ENCODE results near the gene WDR46.
"Not testable (repeated sequence)": the region's sequence is repeated elsewhere in the genome, so short reads cannot be mapped to it uniquely, and the experiment has no call there.

WDR46 gene

DNA sequence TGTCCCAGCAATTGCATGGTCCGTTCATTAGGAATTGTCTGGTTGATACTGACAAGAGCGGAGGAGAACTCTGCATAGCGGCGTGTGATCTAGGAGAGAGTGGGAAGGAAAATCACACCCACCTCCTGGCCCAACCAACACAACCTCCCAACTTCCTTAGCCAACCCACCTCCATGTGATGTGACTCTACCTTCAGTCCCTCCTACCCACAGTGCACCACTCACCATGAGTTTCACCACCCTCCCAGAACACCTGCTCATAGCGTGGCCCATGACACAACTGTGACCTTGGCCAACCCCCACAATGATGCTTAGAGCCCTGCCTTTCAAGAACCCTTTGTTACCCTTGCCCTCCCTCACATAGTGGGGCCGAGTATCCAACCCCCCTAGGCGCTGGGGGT, 25.0 kb downstream of the WDR46 start:
- no peak for DNase-seq

DNA sequence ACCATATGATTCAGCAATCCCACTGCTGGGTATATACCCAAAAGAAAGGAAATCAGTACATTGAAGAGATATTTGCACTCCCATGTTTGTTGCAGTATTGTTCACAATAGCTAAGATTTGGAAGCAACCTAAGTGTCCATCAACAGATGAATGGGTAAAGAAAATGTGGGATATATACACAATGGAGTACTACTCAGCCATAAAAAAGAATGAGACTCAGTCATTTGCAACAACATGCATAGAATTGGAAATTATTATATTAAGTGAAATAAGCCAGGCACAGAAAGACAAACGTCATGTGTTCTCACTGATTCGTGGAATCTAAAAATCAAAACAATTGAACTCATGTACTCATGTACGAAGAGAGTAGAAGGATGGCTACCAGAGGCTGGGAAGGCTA, 26.5 kb downstream of the WDR46 start:
- not testable (repeated sequence) for DNase-seq

DNA sequence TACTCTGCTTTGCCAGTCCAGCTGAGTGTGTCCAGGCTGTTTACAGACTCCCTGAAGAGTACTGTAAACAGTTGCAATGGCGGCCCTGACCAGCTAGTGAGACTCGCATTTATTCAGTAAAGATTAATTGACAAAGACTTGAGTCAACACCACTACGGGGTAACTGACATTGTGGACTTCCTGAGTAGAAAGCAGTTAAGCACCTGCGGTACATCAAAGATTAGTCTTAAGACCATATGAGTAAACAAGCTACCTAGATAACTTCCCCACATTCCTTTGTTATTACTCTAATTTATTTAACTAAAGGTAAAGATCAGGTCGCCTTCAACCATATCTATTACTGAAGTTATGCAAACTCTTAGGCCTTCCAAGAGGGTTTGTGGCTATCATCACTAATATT, 30.0 kb downstream of the WDR46 start:
- no peak for DNase-seq

DNA sequence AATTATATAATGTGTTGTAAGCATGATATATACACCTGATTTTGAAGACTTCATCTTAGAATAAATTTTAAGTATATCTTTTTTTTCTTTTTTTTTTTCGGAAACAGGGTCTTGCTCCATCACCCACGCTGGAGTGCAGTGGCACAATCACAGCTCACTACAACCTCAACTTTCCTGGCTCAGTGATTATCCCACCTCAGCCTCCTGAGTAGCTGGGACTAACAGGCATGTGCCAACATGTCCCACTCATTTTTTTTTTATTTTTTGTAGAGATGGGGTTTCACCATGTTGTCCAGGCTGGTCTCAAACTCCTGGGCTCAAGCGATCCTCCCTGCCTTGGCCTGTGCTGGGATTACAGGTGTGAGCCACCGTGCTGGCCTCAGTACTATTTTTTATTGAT, 34.4 kb downstream of the WDR46 start:
- no peak for DNase-seq

DNA sequence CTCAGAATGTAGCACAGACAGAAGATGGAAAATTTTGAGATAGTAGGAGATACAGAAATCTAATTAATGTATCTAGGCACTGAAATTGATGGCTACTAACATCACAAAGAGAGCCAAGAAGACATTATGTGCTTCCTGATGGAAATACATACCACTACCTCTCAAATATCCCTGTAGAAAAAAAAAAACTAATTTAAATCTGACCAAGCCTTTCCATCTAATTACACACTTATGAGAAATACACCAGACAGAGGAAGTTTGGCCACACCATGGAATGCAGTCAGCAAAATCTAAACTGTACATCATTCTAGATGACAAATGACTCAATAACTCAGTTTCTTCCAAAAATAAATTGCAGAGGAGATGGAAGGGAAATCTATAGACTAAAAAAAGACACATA, 36.3 kb downstream of the WDR46 start:
- DNase-seq: peak in 3 of 4 experiments; percentile 24 to 55 (median 49)

DNA sequence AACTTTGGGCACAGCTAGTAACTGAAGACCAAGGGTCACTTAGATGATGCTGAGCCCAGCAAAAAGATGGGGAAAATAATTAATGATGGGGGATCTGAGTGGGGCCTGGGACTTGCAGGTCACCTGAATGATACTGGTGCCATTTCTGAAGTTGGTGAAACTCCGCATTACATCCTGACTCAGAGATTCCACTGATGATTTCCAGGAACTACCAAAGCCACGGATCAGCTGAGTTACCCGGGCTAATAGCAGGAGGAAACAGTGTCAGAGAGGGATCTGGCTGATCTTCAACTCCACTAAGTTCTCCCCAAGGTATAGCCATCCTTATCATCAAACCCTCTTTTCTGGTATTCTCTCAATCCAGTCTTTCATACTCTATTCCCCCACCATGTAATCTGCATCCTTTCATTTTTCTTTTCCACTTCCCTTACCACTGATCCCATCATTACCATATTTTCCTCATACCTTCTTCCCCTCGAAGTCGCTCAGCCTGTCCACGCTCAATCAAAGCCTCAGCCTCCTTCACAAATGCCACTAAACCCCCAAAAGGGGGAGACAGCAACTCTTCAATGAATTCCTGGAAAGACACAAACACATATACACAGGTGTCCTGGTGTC, 37.5 kb downstream of the WDR46 start:
- DNase-seq: peak in 3 of 4 experiments; percentile 18 to 21 (median 20)

DNA sequence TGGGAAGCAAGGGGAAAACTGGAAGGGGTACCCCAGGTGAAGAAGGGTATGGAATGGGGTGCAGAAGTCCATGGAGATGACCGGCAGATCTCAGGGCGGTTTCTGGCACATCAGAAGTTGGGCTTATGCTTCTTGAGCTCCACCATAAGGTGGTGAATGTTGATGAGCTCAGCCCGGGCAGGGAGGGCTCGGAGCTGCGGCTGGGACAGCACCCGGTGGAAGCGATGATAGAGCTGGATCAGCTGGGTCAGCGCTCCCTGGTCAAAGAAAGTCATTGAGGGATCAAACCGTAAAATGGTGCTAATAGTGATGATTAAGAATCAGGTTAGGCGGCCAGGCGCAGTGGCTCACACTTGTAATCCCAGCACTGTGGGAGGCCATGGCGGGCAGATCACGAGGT, 38.3 kb downstream of the WDR46 start:
- DNase-seq: no peak

DNA sequence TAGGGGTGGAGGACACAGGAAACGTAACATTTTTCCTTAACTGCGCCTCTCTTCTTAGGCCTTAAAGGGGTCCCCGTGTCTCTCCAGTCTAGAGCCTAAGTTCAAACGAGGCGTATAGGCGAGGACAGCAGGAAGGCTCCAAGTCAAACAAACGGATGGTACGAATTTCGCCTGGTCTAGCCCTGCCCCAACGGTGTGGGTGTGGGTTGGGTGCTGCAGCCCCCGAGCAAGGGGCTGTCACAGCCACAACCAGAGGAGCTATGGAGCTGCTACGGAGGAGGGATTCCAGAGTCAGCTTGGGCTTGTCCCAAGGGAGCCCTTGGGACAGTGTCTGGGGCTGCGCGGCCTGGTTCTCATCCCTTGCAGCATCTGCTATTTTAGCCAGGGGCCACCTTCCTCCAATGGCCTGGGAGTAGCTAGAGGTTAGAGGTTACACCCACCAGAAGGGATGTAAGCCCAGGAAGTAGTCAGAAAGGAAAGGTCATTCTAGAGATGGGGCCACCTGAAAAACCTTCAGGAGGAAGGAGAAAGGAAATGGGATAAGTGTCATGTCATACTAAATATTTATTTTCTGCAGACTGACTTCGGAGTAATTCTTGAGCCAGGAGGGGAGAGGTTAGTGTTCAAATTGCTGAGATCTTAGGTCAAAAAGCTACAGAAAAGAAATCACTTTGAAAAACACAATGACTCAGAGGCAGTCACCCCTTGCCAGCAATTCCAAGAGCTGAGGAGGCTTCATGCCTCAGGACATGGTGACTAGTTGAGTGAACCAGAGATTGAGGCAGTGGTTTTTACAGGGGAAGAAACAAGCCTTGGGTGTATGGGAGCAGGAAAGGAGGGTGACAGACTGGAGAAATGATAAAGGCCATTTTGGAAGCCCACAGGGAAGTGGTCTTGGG, 39.1 kb downstream of the WDR46 start:
- DNase-seq: peak in 3 of 4 experiments; percentile 18 to 47 (median 33)

DNA sequence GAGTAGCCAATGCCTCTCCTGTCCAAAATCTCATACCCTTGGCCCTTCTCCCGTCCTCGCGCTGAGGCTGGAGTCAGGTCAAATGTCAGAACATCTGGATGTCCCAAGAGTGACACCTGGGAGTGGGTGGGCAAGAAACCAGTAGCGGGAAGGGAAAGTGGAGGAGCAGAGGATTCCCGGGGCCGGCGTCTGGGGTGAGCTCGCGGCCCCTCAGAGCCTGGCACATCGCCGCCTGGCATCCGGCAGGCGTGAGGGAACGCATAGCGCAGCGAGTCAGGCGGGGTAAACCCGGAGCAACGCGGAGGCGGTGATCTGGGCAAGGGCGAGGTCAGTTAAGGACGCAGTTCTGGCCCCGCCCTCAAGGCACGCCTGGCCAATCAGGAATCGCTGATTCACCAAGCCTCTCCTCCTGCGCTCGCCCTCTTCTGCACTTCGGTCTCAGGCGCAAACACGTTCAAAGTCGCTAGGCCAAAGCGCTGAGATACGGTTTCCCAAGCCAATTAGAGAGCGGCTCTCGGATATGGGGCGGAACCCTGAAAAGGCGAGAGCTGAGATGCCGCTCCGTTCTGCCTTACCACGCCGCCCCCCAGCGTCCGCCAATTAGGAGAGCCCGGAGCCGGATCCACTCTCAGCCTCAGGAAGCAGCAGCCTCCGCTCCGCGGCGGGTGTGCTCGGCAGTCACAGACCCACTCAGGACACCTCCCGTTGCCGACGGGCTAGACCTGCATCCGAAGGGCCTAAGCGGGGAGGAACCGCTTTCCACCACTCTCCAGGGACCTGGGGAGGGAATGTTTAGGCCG, 39.9 kb downstream of the WDR46 start:
- peak; percentile 98 to 100 (median 99) for DNase-seq

DNA sequence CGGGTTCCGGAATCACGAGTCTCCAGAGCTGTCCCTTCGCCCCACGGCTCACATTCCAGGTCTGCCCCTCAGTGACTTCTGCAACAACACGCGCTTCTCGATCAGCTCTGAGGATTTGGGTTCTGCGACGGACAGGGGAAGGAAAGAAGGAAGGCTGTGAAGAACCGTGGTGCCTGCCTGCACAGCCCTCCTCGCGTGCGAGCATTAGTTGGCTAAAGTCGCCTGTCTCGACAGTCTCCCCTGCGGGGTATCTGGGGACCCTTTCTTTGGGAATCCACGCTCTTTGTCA, 40.5 kb downstream of the WDR46 start:
- DNase-seq: peak in 3 of 4 experiments; percentile 64 to 68 (median 66)

DNA sequence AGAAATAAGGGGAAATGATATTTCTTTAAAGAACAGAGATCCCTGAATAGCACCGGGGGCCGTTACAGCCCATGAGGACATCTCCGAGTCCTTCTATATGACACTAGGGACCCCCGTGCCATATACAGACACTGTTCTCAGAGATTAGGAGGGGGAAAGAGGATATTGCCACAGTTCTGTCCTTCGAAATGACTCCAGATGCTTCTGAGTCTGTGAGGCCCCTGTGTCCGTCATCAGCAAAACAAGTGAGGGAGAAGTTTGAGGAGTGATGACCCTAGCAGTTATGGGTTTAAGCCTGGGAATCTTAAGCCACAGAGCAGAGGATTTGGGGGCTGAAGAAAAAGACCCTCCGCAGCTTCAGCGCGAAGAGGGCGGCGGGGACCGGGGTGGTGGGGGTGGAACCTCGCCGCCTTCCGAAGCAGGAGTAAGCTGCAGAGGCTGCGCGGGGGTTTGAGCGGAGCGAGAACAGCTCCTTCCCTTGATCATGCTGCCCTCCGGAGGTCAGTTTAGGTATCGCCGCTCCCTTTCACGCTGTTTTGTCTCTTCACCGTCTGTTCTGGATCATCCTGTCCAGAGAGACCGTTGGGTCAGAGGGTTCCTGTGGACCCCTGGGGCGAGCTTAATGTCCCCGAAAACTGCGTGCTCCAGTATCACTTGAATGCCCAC, 40.9 kb downstream of the WDR46 start:
- peak; percentile 88 to 94 (median 94) for DNase-seq

DNA sequence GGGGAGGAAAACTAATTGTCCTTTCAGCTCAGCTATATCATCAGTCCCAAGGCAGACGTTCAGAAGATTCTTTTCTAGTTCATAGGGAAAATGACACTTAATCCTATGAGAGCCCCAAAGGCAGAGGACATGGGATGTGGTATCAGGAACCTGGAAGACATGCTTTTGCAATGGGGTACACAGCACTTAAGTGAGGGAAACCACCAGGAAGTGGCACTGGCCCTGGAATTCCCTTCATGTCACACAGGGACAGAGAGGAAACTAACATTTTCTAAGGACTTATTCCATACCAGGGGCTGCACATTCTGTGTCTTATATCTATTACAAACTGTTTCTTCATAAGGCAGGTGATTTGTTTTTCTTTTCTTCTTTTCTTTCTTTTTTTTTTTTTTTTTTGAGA, 45.6 kb downstream of the WDR46 start:
- peak in 3 of 4 experiments; percentile 4 to 17 (median 8) for DNase-seq

DNA sequence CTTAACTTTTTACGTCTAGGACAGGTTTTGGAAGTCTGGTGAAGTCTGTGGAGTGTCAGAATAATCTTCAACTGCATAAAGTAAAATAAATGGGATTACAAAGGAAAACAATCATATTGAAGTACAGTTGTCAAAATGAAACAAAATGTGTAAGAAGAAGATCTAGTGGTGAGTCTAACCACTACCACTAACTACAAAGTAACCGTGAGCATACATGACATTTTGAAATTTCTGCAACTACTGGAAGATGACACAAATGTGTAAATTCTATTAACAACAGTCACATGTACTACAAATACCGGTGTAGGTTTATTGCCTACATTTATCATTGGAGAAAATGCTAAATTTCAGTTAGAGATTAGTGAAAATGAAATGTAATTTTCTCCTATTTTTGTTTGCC, 47.1 kb downstream of the WDR46 start:
- no peak for DNase-seq

DNA sequence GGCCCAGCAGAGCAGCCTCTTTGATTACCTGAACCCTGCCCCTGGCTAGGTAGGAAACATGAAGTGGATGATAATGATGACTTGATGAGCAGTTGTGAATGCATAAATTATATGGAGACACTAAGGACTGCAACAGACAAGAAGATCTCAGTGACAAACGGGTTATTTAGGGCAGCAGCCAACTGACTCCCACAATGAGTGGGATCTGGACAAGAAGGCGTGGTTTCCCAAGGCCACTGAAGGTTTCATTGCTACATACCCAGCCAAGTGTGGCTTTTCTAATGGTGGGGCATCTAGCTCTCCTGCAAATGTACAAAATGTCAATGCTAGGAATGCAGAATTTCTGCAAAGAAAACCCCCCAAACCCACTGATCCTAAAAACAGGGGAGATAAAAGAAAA, 51.3 kb downstream of the WDR46 start:
- DNase-seq: peak in 2 of 4 experiments; percentile 9 to 26

DNA sequence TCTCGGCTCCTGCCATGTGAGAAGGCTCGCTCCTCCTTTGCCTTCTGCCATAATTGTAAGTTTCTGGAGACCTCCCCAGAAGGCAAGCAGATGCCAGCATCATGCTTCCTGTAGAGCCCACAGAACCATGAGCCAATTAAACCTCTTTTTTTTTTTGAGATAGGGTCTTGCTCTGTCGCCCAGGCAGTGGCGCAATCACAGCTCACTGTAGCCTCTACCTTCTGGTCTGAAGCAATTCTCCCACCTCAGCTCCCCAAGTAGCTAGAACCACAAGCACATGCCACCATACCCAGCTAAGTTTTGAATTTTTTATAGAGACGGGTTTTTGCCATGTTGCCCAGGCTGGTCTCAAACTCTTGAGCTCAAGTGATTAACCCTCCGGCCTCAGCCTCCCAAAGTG, 52.2 kb downstream of the WDR46 start:
- DNase-seq: no peak

DNA sequence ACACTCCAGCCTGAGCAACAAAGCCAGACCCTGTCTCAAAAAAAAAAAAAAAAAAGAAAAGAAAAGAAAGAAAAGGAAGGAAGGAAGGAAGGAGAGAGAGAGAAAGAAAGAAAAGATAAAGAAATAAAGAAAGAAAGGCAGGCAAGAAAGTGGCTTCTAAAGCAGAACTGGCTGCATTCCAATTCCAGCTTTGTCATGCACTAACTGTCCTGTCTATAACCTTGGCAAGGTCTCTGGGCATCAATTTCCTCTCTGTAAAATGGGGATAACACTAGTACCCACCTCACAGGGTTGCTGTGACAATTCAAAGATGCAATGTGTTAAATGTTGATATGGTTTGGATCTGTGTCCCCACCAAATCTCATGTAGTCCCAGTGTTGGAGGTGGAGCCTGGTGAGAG, 52.7 kb downstream of the WDR46 start:
- DNase-seq: no peak

DNA sequence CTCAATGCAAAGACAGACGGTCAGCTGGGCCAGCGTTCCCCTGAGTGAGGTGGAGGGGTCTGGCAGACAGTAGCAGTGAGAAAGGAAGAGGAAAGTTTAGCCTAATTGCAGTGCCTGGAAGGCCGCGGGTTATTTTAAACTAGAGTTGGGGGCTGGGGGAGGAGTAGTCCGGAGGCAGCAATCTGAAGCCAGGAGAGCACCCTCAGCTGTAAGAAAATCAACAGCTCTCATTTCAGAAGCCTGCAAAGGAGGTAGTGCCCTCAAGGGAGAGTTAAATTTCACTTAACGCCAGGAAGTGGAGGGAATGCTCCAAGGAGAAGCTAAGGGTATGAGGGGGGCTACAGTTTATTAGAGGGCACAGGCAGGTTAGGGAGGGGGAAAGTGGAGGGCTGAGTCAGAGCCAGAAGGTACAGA, 53.8 kb downstream of the WDR46 start:
- no peak for DNase-seq
